Naive thymus-derived CD4-positive, alpha-beta T cell (primary cell): Measurements from ENCODE around the gene ARHGAP23. TPM values are rescaled to one million over a fixed set of nuclear protein-coding genes. Genes with fewer than 3 reads are reported as not detected.

ENCODE experiments used
- ATAC-seq: fragments of 150-1000 bp; cut with Tn5 transposase; 2 replicates; pipeline ENCODE4 v1.10.0; 2021; ENCODE audit warnings: mild to moderate bottlenecking, moderate library complexity
- CTCF ChIA-PET: fragments of 350-600 bp; sonication (Branson Sonifier 250); formaldehyde crosslinking; loops from one replicate; lab custom pipeline; 2021; ENCODE audit warnings: antibody characterized with exemption; lab: Charles Lee
- POLR2A ChIA-PET: fragments of 350-600 bp; sonication (Branson Sonifier 250); formaldehyde crosslinking; loops from one replicate; lab custom pipeline; 2021; ENCODE audit warnings: antibody characterized with exemption, inconsistent platforms; lab: Charles Lee
- DNase-seq, 9 donors: peaks; one replicate each; pipeline versions ENCODE4 v3.0.0 to v3.0.0-alpha.2; 2020 to 2022; ENCODE audit warnings: mixed read lengths in 1 of 9
- H3K27ac ChIP-seq: one replicate; pipeline ENCODE4 v1.7.0; 2013; ENCODE audit warnings: mild to moderate bottlenecking, low read depth, low read length, moderate library complexity
- H3K27me3 ChIP-seq, 2 donors: one replicate each; pipeline ENCODE4 v1.7.0; 2013; ENCODE audit warnings: low read length in 2 of 2, mild to moderate bottlenecking in 2 of 2, moderate library complexity in 2 of 2; ENCODE audit not compliant: control insufficient read depth in 2 of 2, insufficient read depth in 2 of 2
- H3K36me3 ChIP-seq, 3 experiments: 1 replicate in 2 of 3; 2 replicates in 1 of 3; pipeline ENCODE4 v1.7.0; 2013; ENCODE audit warnings: low read length in 3 of 3, mild to moderate bottlenecking in 3 of 3, moderate library complexity in 1 of 3; ENCODE audit not compliant: insufficient read depth in 3 of 3, control insufficient read depth in 2 of 3
- H3K4me1 ChIP-seq, 2 donors: one replicate each; pipeline ENCODE4 v1.7.0; 2013; ENCODE audit warnings: low read length in 2 of 2, mild to moderate bottlenecking in 2 of 2, moderate library complexity in 1 of 2; ENCODE audit not compliant: control insufficient read depth in 2 of 2, insufficient read depth in 2 of 2
- H3K4me3 ChIP-seq: 2 replicates; pipeline ENCODE4 v1.7.0; 2013; ENCODE audit warnings: mild to moderate bottlenecking, low read length
- H3K9me3 ChIP-seq, 3 experiments: 1 replicate in 2 of 3; 2 replicates in 1 of 3; pipeline ENCODE4 v1.7.0; 2013; ENCODE audit warnings: low read length in 3 of 3; ENCODE audit not compliant: control insufficient read depth in 2 of 3
- H3K27ac Mint-ChIP-seq, 9 donors: one replicate each; pipeline ENCODE4 v1.8.0; 2020 to 2022; ENCODE audit warnings: mixed read lengths in 9 of 9, mild to moderate bottlenecking in 8 of 9, moderate library complexity in 5 of 9, inconsistent platforms in 2 of 9
- H3K27me3 Mint-ChIP-seq, 5 donors: one replicate each; pipeline ENCODE4 v1.8.0; 2021 to 2022; ENCODE audit warnings: mixed read lengths in 5 of 5, mild to moderate bottlenecking in 1 of 5
- H3K36me3 Mint-ChIP-seq, 5 donors: one replicate each; pipeline ENCODE4 v1.8.0; 2020 to 2022; ENCODE audit warnings: mixed read lengths in 5 of 5, mild to moderate bottlenecking in 3 of 5, inconsistent platforms in 1 of 5
- H3K4me1 Mint-ChIP-seq, 7 donors: one replicate each; pipeline ENCODE4 v1.8.0; 2020 to 2022; ENCODE audit warnings: mixed read lengths in 7 of 7, mild to moderate bottlenecking in 3 of 7, inconsistent platforms in 1 of 7
- H3K4me3 Mint-ChIP-seq, 10 donors: one replicate each; pipeline ENCODE4 v1.8.0; 2020 to 2022; ENCODE audit warnings: mild to moderate bottlenecking in 10 of 10, mixed read lengths in 10 of 10, moderate library complexity in 6 of 10, inconsistent platforms in 2 of 10
- H3K9me3 Mint-ChIP-seq, 11 donors: one replicate each; pipeline ENCODE4 v1.8.0; 2020 to 2022; ENCODE audit warnings: mixed read lengths in 11 of 11, mild to moderate bottlenecking in 4 of 11, inconsistent platforms in 1 of 11, moderate library complexity in 1 of 11
- intact Hi-C, 2 donors: fragments of 100-400 bp; cut with micrococcal nuclease; formaldehyde crosslinking; loops; one replicate each; pipeline ENCODE4 v1.15.1; 2023
- polyA plus RNA-seq, 2 donors: library from polyadenylated mRNA; unstranded; fragments of 300-500 nt; fragmentation: Illumina TruSeq; gene quantifications; one replicate each; pipeline ENCODE4 v1.2.3, GENCODE V29; 2021
- total RNA-seq, 6 experiments: library from RNA in 5 of 6; stranded (reverse) in 5 of 6; gene quantifications; 1 replicate in 5 of 6; 2 replicates in 1 of 6; pipeline ENCODE4 v1.2.3 and lab custom pipeline; 2021 to 2026

ARHGAP23 gene
- total and polyA plus RNA-seq, 7 experiments from 2014 or later, result 0.24 to 1.3 (median 0.34) TPM; not detected in 4

GRCh38 chr17:38557836-38558727, 129.8 kb downstream of the ARHGAP23 start:
- Mint-ChIP-seq H3K36me3 (no peaks in the 10 kb centered on the region), H3K27me3 (peaks cover 12 to 66% (median 18%) of the 10 kb centered on the region in 5 donors), H3K27ac (peak overlapping the region in 8 of 9 donors; percentile 34 to 87 (median 70)), H3K4me1 (peaks cover 16 to 31% (median 25%) of the 10 kb centered on the region in 7 donors), H3K9me3 (no peaks in the 10 kb centered on the region), H3K4me3 (peak overlapping the region; percentile 87 to 100 (median 96))
- CTCF ChIA-PET, result interaction anchor here (0.6 to 4.3 kb wide), 18 partner anchors 10 to 209 kb away, joined by 3 to 62 read pairs (median 4); partner anchors contain the start of gene EPOP
- ATAC-seq (peak; percentile 87), DNase-seq (peak; percentile 75 to 89 (median 85))
- intact Hi-C loops, result loop anchor here (1.0 to 5.0 kb wide), 12 partner anchors 15 to 241 kb away; partner anchors contain the start of genes PSMB3 (in 2 of the 2), EPOP (in 1 of the 2), PIP4K2B (in 1 of the 2) and SRCIN1 (in 1 of the 2)
- Histone ChIP-seq H3K36me3 (no peaks in the 10 kb centered on the region), H3K4me1 (peaks cover 0 to 23% of the 10 kb centered on the region in 2 donors), H3K27me3 (peaks cover 10 to 20% of the 10 kb centered on the region in 2 donors), H3K9me3 (no peaks in the 10 kb centered on the region), H3K4me3 (peak overlapping the region; percentile 81), H3K27ac (no peak overlapping the region)
- POLR2A ChIA-PET, result interaction anchor here (0.5 to 2.0 kb wide), 4 partner anchors 26 to 206 kb away, joined by 3 to 7 read pairs (median 4); partner anchors contain the start of gene PSMB3

- peaks cover 0 to 29% of the 10 kb centered on the region in 2 donors for H3K4me1 ChIP-seq
- H3K27me3 ChIP-seq, result peaks cover 10 to 26% of the 10 kb centered on the region in 2 donors
- CTCF ChIA-PET, result interaction anchor here (0.6 to 4.3 kb wide), 18 partner anchors 11 to 210 kb away, joined by 3 to 62 read pairs (median 4); partner anchors contain the start of genes EPOP and SOCS7
- Mint-ChIP-seq H3K27ac (peak overlapping the region in 6 of 9 donors; percentile 34 to 86 (median 78)), H3K27me3 (peaks cover 12 to 72% (median 24%) of the 10 kb centered on the region in 5 donors), H3K4me1 (peaks cover 16 to 36% (median 30%) of the 10 kb centered on the region in 7 donors), H3K4me3 (peak overlapping the region; percentile 87 to 100 (median 96)), H3K36me3 (no peaks in the 10 kb centered on the region), H3K9me3 (no peaks in the 10 kb centered on the region)
- ATAC-seq, result peak; percentile 33
- intact Hi-C loops, result loop anchor here (1.0 to 5.0 kb wide), 12 partner anchors 14 to 240 kb away; partner anchors contain the start of genes PSMB3 (in 2 of the 2), EPOP (in 1 of the 2), PIP4K2B (in 1 of the 2) and SRCIN1 (in 1 of the 2)
- POLR2A ChIA-PET, result interaction anchor here (1.0 to 2.0 kb wide), 4 partner anchors 26 to 193 kb away, joined by 3 to 7 read pairs (median 4); partner anchors contain the start of gene PSMB3
- H3K9me3 ChIP-seq, result no peaks in the 10 kb centered on the region
- H3K4me3 ChIP-seq, result peak overlapping the region; percentile 81
- H3K27ac ChIP-seq, result no peak overlapping the region
- no peaks in the 10 kb centered on the region for H3K36me3 ChIP-seq
- no peak for DNase-seq
Observed at GRCh38 chr17:38558728-38559050, 130.4 kb downstream of the ARHGAP23 start.

GRCh38 chr17:38559051-38559879, 131.0 kb downstream of the ARHGAP23 start:
- H3K27me3 ChIP-seq, result peaks cover 10 to 32% of the 10 kb centered on the region in 2 donors
- peaks cover 0 to 35% of the 10 kb centered on the region in 2 donors for H3K4me1 ChIP-seq
- ChIA-PET CTCF (interaction anchor here (0.6 to 4.3 kb wide), 11 partner anchors 12 to 210 kb away, joined by 3 to 62 read pairs (median 4); partner anchors contain the start of gene SOCS7), POLR2A (interaction anchor here (1.0 to 2.0 kb wide), 3 partner anchors 25 to 193 kb away, joined by 3 to 7 read pairs (median 5); partner anchors contain the start of gene PSMB3)
- H3K9me3 ChIP-seq, result no peaks in the 10 kb centered on the region
- peak overlapping the region; percentile 87 to 100 (median 96) for H3K4me3 Mint-ChIP-seq
- intact Hi-C loops, result loop anchor here (2.0 to 5.0 kb wide), 7 partner anchors 14 to 240 kb away; partner anchors contain the start of genes EPOP (in 1 of the 2), PIP4K2B (in 1 of the 2), PSMB3 (in 1 of the 2) and SRCIN1 (in 1 of the 2)
- H3K4me3 ChIP-seq, result peak overlapping the region; percentile 81
- ATAC-seq, result peak; percentile 89
- H3K4me1 Mint-ChIP-seq, result peaks cover 16 to 40% (median 34%) of the 10 kb centered on the region in 7 donors
- peak overlapping the region; percentile 52 for H3K27ac ChIP-seq
- H3K36me3 Mint-ChIP-seq, result no peaks in the 10 kb centered on the region
- no peaks in the 10 kb centered on the region for H3K9me3 Mint-ChIP-seq
- peaks cover 12 to 77% (median 30%) of the 10 kb centered on the region in 5 donors for H3K27me3 Mint-ChIP-seq
- H3K27ac Mint-ChIP-seq, result peak overlapping the region in 8 of 9 donors; percentile 34 to 86 (median 70)
- peak; percentile 68 to 90 (median 83) for DNase-seq
- no peaks in the 10 kb centered on the region for H3K36me3 ChIP-seq

- no peaks in the 10 kb centered on the region for H3K36me3 ChIP-seq
- Mint-ChIP-seq H3K36me3 (no peaks in the 10 kb centered on the region), H3K27ac (no peak overlapping the region), H3K27me3 (peaks cover 12 to 77% (median 34%) of the 10 kb centered on the region in 5 donors), H3K9me3 (no peaks in the 10 kb centered on the region), H3K4me3 (peak overlapping the region in 6 of 10 donors; percentile 33 to 100 (median 68)), H3K4me1 (peaks cover 17 to 43% (median 37%) of the 10 kb centered on the region in 7 donors)
- H3K27me3 ChIP-seq, result peaks cover 10 to 36% of the 10 kb centered on the region in 2 donors
- H3K9me3 ChIP-seq, result no peaks in the 10 kb centered on the region
- H3K4me3 ChIP-seq, result peak overlapping the region; percentile 81
- intact Hi-C loops, result loop anchor here (2.0 to 5.0 kb wide), 7 partner anchors 13 to 239 kb away; partner anchors contain the start of genes EPOP (in 1 of the 2), PIP4K2B (in 1 of the 2), PSMB3 (in 1 of the 2) and SRCIN1 (in 1 of the 2)
- DNase-seq, result peak in 1 of 9 donors; percentile 11
- ATAC-seq, result no peak
- no peak overlapping the region for H3K27ac ChIP-seq
- H3K4me1 ChIP-seq, result peaks cover 0 to 37% of the 10 kb centered on the region in 2 donors
- POLR2A ChIA-PET, result interaction anchor here (2.0 kb wide), 1 partner anchor 192 kb away, joined by 7 read pairs; the partner anchor contains the start of gene PSMB3
- CTCF ChIA-PET, result interaction anchor here (0.8 to 4.3 kb wide), 5 partner anchors 19 to 177 kb away, joined by 3 to 62 read pairs (median 6); no protein-coding TSS in a partner anchor
Observed at GRCh38 chr17:38559880-38560230, 131.6 kb downstream of the ARHGAP23 start.

- ATAC-seq, result no peak
- no peak overlapping the region for H3K27ac ChIP-seq
- POLR2A ChIA-PET, result interaction anchor here (2.0 kb wide), 1 partner anchor 191 kb away, joined by 7 read pairs; the partner anchor contains the start of gene PSMB3
- CTCF ChIA-PET, result interaction anchor here (1.5 to 4.3 kb wide), 3 partner anchors 19 to 106 kb away, joined by 3 to 62 read pairs (median 55); no protein-coding TSS in a partner anchor
- H3K4me3 ChIP-seq, result no peak overlapping the region
- Mint-ChIP-seq H3K4me1 (peaks cover 17 to 51% (median 37%) of the 10 kb centered on the region in 7 donors), H3K36me3 (no peaks in the 10 kb centered on the region), H3K4me3 (peak overlapping the region; percentile 32 to 100 (median 70)), H3K9me3 (no peaks in the 10 kb centered on the region), H3K27ac (peak overlapping the region in 2 of 9 donors; percentile 67 to 69), H3K27me3 (peaks cover 21 to 77% (median 41%) of the 10 kb centered on the region in 5 donors)
- peak in 5 of 9 donors; percentile 23 to 45 (median 31) for DNase-seq
- no peaks in the 10 kb centered on the region for H3K9me3 ChIP-seq
- peaks cover 13 to 45% of the 10 kb centered on the region in 2 donors for H3K27me3 ChIP-seq
- H3K4me1 ChIP-seq, result peaks cover 0 to 37% of the 10 kb centered on the region in 2 donors
- no peaks in the 10 kb centered on the region for H3K36me3 ChIP-seq
- intact Hi-C loops, result no loop called here
Observed at GRCh38 chr17:38560503-38561318, 132.4 kb downstream of the ARHGAP23 start.
